ENCODE data around the gene SLC7A6OS.

- TF ChIP-seq POLR2A (IDR thresholded peaks at IDR 0.05; ENCODE audit: low read length) (no peak), GATA1 (IDR thresholded peaks at IDR 0.05; ENCODE audit: low read depth, low read length) (no peak)
These were observed 14.5 kb downstream of the SLC7A6OS start for GRCh38 chr16:68296291-68296690.
